ENCODE measurements around the gene TMTC2.

- no peak for TF ChIP-seq CTCF (IDR thresholded peaks at IDR 0.05)
- TF ChIP-seq POLR2A (IDR thresholded peaks at IDR 0.05), result no peak
These were observed 372.4 kb downstream of the TMTC2 start for GRCh38 chr12:83059107-83059506.
